ENCODE results near the gene AKR1E2. TPM values are rescaled to one million over a fixed set of nuclear protein-coding genes. Genes with fewer than 3 reads are reported as not detected.

Gene AKR1E2
- total RNA-seq, 1 experiment from 2014 or later = 11.3 TPM

GRCh38 chr10:4802711-4803487, 23.1 kb upstream of the AKR1E2 start:
- ChIA-PET CTCF (interaction anchor here (0.6 kb wide), 1 partner anchor 12 kb away, joined by 4 read pairs; no protein-coding TSS in a partner anchor), POLR2A (ENCODE audit: low non-redundant PET) (no interaction called here)
- no peak overlapping the region for H3K27ac ChIP-seq (ENCODE audit: low read depth, low read length, poor library complexity, severe bottlenecking)
- peaks cover 6% of the 10 kb centered on the region for H3K4me1 ChIP-seq (ENCODE audit: insufficient read depth, low read length, poor library complexity, severe bottlenecking)
- no peaks in the 10 kb centered on the region for H3K36me3 ChIP-seq (ENCODE audit: insufficient read depth, low read length, poor library complexity, severe bottlenecking)
- no peaks in the 10 kb centered on the region for H3K27me3 ChIP-seq (replicated peaks; ENCODE audit: insufficient read depth, low read depth, low read length, poor library complexity)
- BruUV-seq (replicated peaks) = no TSS peak
- H3K9me3 ChIP-seq (ENCODE audit: low read depth, low read length, poor library complexity, severe bottlenecking) = no peaks in the 10 kb centered on the region
- intact Hi-C loops (cut with micrococcal nuclease; ENCODE audit: unreplicated experiment) = no loop called here
- DNase-seq (ENCODE audit: low spot score) = no peak
- TF ChIP-seq CTCF (conservative IDR thresholded peaks at IDR 0.05; ENCODE audit: low read depth, low read length) = no peak
- TF ChIP-seq EZH2 (IDR thresholded peaks at IDR 0.05; ENCODE audit: borderline replicate concordance, low read depth, low read length, poor library complexity, severe bottlenecking) = no peak
- H3K4me3 ChIP-seq (ENCODE audit: low read depth, low read length, poor library complexity, severe bottlenecking) = no peak overlapping the region

GRCh38 chr10:4803822-4804221, 22.2 kb upstream of the AKR1E2 start:
- Histone ChIP-seq H3K27ac (ENCODE audit: low read depth, low read length, poor library complexity, severe bottlenecking) (no peak overlapping the region), H3K4me3 (ENCODE audit: low read depth, low read length, poor library complexity, severe bottlenecking) (no peak overlapping the region), H3K27me3 (replicated peaks; ENCODE audit: insufficient read depth, low read depth, low read length, poor library complexity) (no peaks in the 10 kb centered on the region), H3K9me3 (ENCODE audit: low read depth, low read length, poor library complexity, severe bottlenecking) (no peaks in the 10 kb centered on the region), H3K4me1 (ENCODE audit: insufficient read depth, low read length, poor library complexity, severe bottlenecking) (peaks cover 13% of the 10 kb centered on the region), H3K36me3 (ENCODE audit: insufficient read depth, low read length, poor library complexity, severe bottlenecking) (no peaks in the 10 kb centered on the region)
- POLR2A ChIA-PET (ENCODE audit: low non-redundant PET) = no interaction called here
- TF ChIP-seq CTCF (conservative IDR thresholded peaks at IDR 0.05; ENCODE audit: low read depth, low read length) = no peak
- no peak for TF ChIP-seq EZH2 (IDR thresholded peaks at IDR 0.05; ENCODE audit: borderline replicate concordance, low read depth, low read length, poor library complexity, severe bottlenecking)
- CTCF ChIA-PET = no interaction called here
- BruUV-seq (replicated peaks) = no TSS peak
- intact Hi-C loops (cut with micrococcal nuclease; ENCODE audit: unreplicated experiment) = no loop called here
- DNase-seq (ENCODE audit: low spot score) = no peak

GRCh38 chr10:4804465-4804864, 21.5 kb upstream of the AKR1E2 start:
- intact Hi-C loops (cut with micrococcal nuclease; ENCODE audit: unreplicated experiment) = no loop called here
- CTCF ChIA-PET = no interaction called here
- no peak for DNase-seq (ENCODE audit: low spot score)
- H3K9me3 ChIP-seq (ENCODE audit: low read depth, low read length, poor library complexity, severe bottlenecking) = no peaks in the 10 kb centered on the region
- no peaks in the 10 kb centered on the region for H3K27me3 ChIP-seq (replicated peaks; ENCODE audit: insufficient read depth, low read depth, low read length, poor library complexity)
- TF ChIP-seq CTCF (conservative IDR thresholded peaks at IDR 0.05; ENCODE audit: low read depth, low read length) (no peak), EZH2 (IDR thresholded peaks at IDR 0.05; ENCODE audit: borderline replicate concordance, low read depth, low read length, poor library complexity, severe bottlenecking) (no peak)
- H3K27ac ChIP-seq (ENCODE audit: low read depth, low read length, poor library complexity, severe bottlenecking) = no peak overlapping the region
- no peaks in the 10 kb centered on the region for H3K36me3 ChIP-seq (ENCODE audit: insufficient read depth, low read length, poor library complexity, severe bottlenecking)
- H3K4me3 ChIP-seq (ENCODE audit: low read depth, low read length, poor library complexity, severe bottlenecking) = no peak overlapping the region
- BruUV-seq (replicated peaks) = no TSS peak
- peaks cover 13% of the 10 kb centered on the region for H3K4me1 ChIP-seq (ENCODE audit: insufficient read depth, low read length, poor library complexity, severe bottlenecking)
- POLR2A ChIA-PET (ENCODE audit: low non-redundant PET) = no interaction called here
